ENCODE measurements around the gene PCNX1. TPM values are rescaled to one million over a fixed set of nuclear protein-coding genes. Genes with fewer than 3 reads are reported as not detected.
A peak's percentile ranks its signal among the peaks of the same experiment; 100 is the strongest.

Gene PCNX1
- total and polyA plus RNA-seq, 2 donors (not counting 1 experiment from before 2014, with no cell fraction given), result 35.7 to 69.4 TPM

DNA sequence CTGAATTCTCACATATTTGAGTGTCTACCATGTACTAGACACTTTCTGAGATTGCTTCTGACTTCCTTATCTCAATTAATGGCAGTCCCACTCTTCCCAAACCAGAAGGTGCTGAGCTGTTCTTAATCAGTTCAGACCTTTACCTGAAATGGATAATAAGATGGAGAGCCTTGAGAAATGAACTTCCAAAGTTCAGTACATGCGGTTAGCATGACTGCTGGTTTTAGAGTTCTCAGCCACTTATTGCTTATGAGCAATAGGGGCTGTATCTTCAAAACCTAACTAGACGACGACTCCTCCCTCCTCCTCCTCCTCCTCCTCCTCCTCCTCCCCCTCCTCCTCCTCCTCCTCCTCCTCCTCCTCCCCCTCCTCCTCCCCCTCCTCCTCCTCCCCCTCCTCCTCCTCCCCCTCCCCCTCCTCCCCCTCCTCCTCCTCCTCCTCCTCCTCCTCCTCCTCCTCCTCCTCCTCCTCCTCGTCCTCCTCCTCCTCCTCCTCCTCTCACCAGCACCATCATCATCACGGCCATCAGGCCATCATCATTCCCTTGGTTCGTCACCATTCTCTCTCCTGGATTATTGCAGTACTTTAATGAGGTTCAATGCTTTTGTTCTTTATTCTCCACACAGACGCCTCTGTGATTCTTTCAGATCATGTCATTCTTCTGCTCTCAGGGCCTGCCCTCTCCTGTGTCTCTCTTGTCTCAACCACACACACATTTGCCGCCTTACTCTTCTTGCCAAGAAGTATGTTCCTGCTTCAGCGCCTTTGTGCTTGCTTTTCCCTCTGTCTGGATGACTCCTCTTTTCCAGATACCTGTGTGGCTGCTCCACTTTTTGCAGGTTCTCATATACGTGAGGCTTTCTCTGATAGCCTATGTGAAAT, 2.7 kb downstream of the PCNX1 start:
- Histone ChIP-seq H3K4me1 (ENCODE audit: control insufficient read depth, extremely low read depth, insufficient read depth, low read length) (peaks cover 3% of the 10 kb centered on the region), H3K36me3 (ENCODE audit: control insufficient read depth, insufficient read depth, low read length) (no peaks in the 10 kb centered on the region), H3K4me2 (ENCODE audit: extremely low read depth, insufficient read depth, low read length) (no peak overlapping the region), H3K9ac (ENCODE audit: insufficient read depth, low read length) (no peak overlapping the region), H3K27ac (ENCODE audit: insufficient read depth, low read length) (no peak overlapping the region), H4K20me1 (ENCODE audit: control insufficient read depth, extremely low read depth, insufficient read depth, low read length) (peaks cover 6% of the 10 kb centered on the region), H3K9me3 (ENCODE audit: control insufficient read depth, insufficient read depth, low read depth, low read length) (no peaks in the 10 kb centered on the region), H3K4me3 (replicated peaks in 1 of 4; ENCODE audit: control extremely low read depth in 1 of 4, insufficient read depth in 1 of 4, low read depth in 3 of 4, low read length in 4 of 4) (peak overlapping the region in 3 of 4 experiments; percentile 87 to 94 (median 88)), H2AFZ (ENCODE audit: low read length) (no peak overlapping the region), H3K79me2 (ENCODE audit: control insufficient read depth, insufficient read depth, low read length) (peaks cover 70% of the 10 kb centered on the region), H3K27me3 (ENCODE audit: control insufficient read depth, insufficient read depth, low read length) (no peaks in the 10 kb centered on the region)
- DNase-seq (ENCODE audit: low read depth in 2 of 2), result peak; percentile 23 to 48
- TF ChIP-seq, protein P1, sequence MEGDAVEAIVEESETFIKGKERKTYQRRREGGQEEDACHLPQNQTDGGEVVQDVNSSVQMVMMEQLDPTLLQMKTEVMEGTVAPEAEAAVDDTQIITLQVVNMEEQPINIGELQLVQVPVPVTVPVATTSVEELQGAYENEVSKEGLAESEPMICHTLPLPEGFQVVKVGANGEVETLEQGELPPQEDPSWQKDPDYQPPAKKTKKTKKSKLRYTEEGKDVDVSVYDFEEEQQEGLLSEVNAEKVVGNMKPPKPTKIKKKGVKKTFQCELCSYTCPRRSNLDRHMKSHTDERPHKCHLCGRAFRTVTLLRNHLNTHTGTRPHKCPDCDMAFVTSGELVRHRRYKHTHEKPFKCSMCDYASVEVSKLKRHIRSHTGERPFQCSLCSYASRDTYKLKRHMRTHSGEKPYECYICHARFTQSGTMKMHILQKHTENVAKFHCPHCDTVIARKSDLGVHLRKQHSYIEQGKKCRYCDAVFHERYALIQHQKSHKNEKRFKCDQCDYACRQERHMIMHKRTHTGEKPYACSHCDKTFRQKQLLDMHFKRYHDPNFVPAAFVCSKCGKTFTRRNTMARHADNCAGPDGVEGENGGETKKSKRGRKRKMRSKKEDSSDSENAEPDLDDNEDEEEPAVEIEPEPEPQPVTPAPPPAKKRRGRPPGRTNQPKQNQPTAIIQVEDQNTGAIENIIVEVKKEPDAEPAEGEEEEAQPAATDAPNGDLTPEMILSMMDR (conservative IDR thresholded peaks at IDR 0.05 in 1 of 2, IDR thresholded peaks at IDR 0.05 in 1 of 2; ENCODE audit: low read depth in 1 of 2, low read length in 2 of 2), result no peak
- TF ChIP-seq EZH2 (IDR thresholded peaks at IDR 0.05; ENCODE audit: low read length, missing control alignments), result no peak

- Histone ChIP-seq H3K9me3 (ENCODE audit: control insufficient read depth, insufficient read depth, low read depth, low read length) (no peaks in the 10 kb centered on the region), H3K9ac (ENCODE audit: insufficient read depth, low read length) (no peak overlapping the region), H2AFZ (ENCODE audit: low read length) (no peak overlapping the region), H3K4me2 (ENCODE audit: extremely low read depth, insufficient read depth, low read length) (no peak overlapping the region), H3K27ac (ENCODE audit: insufficient read depth, low read length) (no peak overlapping the region), H4K20me1 (ENCODE audit: control insufficient read depth, extremely low read depth, insufficient read depth, low read length) (peaks cover 5% of the 10 kb centered on the region), H3K27me3 (ENCODE audit: control insufficient read depth, insufficient read depth, low read length) (no peaks in the 10 kb centered on the region), H3K4me1 (ENCODE audit: control insufficient read depth, extremely low read depth, insufficient read depth, low read length) (no peaks in the 10 kb centered on the region), H3K36me3 (ENCODE audit: control insufficient read depth, insufficient read depth, low read length) (no peaks in the 10 kb centered on the region), H3K4me3 (replicated peaks in 1 of 4; ENCODE audit: control extremely low read depth in 1 of 4, insufficient read depth in 1 of 4, low read depth in 3 of 4, low read length in 4 of 4) (no peak overlapping the region), H3K79me2 (ENCODE audit: control insufficient read depth, insufficient read depth, low read length) (peaks cover 93% of the 10 kb centered on the region)
- DNase-seq (ENCODE audit: low read depth in 2 of 2), result no peak
- TF ChIP-seq, protein P1 (conservative IDR thresholded peaks at IDR 0.05 in 1 of 2, IDR thresholded peaks at IDR 0.05 in 1 of 2; ENCODE audit: low read depth in 1 of 2, low read length in 2 of 2), result no peak
- no peak for TF ChIP-seq EZH2 (IDR thresholded peaks at IDR 0.05; ENCODE audit: low read length, missing control alignments)
Observed at GRCh38 chr14:70915415-70915814, 8.2 kb downstream of the PCNX1 start.

DNA sequence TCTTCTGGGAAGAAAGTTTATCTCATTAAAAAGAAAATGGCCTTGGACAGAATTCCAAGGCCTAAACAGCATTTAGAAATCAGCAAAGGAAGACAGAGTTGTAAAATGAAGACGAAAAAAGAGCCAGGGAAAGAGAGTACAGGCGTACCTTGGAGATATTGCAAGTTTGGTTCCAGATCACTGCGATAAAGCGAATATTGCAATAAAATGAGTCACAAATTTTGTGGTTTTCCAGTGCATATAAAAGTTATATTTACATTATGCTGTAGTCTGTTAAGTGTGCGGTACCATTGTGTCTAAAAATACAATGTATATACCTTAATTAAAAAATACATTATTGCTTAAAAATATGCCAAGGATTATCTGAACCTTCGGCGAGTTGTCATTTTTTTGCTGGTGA, 9.0 kb downstream of the PCNX1 start:
- no peak for TF ChIP-seq EZH2 (IDR thresholded peaks at IDR 0.05; ENCODE audit: low read length, missing control alignments)
- TF ChIP-seq, protein P1 (conservative IDR thresholded peaks at IDR 0.05 in 1 of 2, IDR thresholded peaks at IDR 0.05 in 1 of 2; ENCODE audit: low read depth in 1 of 2, low read length in 2 of 2), result no peak
- Histone ChIP-seq H3K27ac (ENCODE audit: insufficient read depth, low read length) (no peak overlapping the region), H3K9me3 (ENCODE audit: control insufficient read depth, insufficient read depth, low read depth, low read length) (no peaks in the 10 kb centered on the region), H2AFZ (ENCODE audit: low read length) (no peak overlapping the region), H3K4me1 (ENCODE audit: control insufficient read depth, extremely low read depth, insufficient read depth, low read length) (no peaks in the 10 kb centered on the region), H3K27me3 (ENCODE audit: control insufficient read depth, insufficient read depth, low read length) (no peaks in the 10 kb centered on the region), H3K4me2 (ENCODE audit: extremely low read depth, insufficient read depth, low read length) (no peak overlapping the region), H3K4me3 (replicated peaks in 1 of 4; ENCODE audit: control extremely low read depth in 1 of 4, insufficient read depth in 1 of 4, low read depth in 3 of 4, low read length in 4 of 4) (no peak overlapping the region), H4K20me1 (ENCODE audit: control insufficient read depth, extremely low read depth, insufficient read depth, low read length) (peaks cover 5% of the 10 kb centered on the region), H3K36me3 (ENCODE audit: control insufficient read depth, insufficient read depth, low read length) (no peaks in the 10 kb centered on the region), H3K9ac (ENCODE audit: insufficient read depth, low read length) (no peak overlapping the region), H3K79me2 (ENCODE audit: control insufficient read depth, insufficient read depth, low read length) (peaks cover 92% of the 10 kb centered on the region)
- no peak for DNase-seq (ENCODE audit: low read depth in 2 of 2)
